ENCODE data around the gene CUTC. TPM values are rescaled to one million over a fixed set of nuclear protein-coding genes. Genes with fewer than 3 reads are reported as not detected.

CUTC gene
- total RNA-seq, 1 donor from 2014 or later: 13.0 TPM

DNA sequence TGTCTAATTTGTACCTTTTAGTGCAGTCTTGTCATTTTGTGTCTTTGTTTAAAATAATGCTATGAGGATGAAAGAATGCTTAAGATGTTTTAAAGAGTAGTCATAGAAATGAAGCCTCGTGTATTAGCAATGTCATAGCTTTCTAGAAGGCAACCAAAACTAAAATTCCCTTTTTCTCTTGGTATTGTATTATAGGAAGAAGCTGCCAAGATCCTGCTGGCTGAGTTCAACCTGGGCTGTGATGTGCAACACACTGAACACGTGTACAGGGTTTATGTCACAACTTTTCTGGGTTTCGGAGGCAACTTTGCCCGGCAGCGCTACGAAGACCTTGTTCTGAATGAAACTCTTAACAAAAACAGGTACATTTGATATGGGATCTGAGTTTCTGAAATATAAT, 36.3 kb upstream of the CUTC start:
- Mint-ChIP-seq H3K27ac (no peak overlapping the region), H3K36me3 (ENCODE audit: insufficient read depth) (peaks cover 32% of the 10 kb centered on the region), H3K9me3 (ENCODE audit: low read depth) (no peaks in the 10 kb centered on the region), H3K4me1 (ENCODE audit: low read depth) (no peaks in the 10 kb centered on the region), H3K4me3 (ENCODE audit: low read depth) (no peak overlapping the region), H3K27me3 (no peaks in the 10 kb centered on the region)
- no peak for DNase-seq (ENCODE audit: low spot score, unreplicated experiment)
- TF ChIP-seq, protein P1, sequence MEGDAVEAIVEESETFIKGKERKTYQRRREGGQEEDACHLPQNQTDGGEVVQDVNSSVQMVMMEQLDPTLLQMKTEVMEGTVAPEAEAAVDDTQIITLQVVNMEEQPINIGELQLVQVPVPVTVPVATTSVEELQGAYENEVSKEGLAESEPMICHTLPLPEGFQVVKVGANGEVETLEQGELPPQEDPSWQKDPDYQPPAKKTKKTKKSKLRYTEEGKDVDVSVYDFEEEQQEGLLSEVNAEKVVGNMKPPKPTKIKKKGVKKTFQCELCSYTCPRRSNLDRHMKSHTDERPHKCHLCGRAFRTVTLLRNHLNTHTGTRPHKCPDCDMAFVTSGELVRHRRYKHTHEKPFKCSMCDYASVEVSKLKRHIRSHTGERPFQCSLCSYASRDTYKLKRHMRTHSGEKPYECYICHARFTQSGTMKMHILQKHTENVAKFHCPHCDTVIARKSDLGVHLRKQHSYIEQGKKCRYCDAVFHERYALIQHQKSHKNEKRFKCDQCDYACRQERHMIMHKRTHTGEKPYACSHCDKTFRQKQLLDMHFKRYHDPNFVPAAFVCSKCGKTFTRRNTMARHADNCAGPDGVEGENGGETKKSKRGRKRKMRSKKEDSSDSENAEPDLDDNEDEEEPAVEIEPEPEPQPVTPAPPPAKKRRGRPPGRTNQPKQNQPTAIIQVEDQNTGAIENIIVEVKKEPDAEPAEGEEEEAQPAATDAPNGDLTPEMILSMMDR (IDR thresholded peaks at IDR 0.05; ENCODE audit: unreplicated experiment): no peak

DNA sequence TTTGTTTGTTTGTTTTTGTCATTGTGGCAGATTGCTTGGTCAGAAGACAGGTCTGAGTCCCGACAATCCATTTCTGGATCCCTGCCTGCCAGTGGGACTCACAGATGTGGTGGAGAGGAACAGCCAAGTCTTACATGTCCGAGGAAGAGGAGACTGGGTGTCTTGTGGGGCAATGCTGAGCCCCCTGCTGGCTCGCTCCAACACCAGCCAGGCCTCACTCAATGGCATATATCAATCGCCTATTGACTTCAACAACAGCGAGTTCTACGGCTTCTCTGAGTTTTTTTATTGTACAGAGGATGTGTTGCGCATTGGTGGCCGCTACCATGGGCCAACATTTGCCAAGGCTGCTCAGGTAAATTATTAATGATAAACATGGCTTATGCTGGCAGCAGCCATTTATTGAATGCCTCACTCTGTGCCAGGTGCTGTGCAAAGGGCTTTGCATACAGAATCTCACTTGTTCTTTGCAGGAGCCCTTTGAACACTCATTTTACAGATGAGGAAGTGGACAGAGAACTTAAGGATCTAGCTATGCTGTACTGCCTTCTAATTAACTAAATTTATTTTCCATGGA, 33.4 kb upstream of the CUTC start:
- H3K9me3 Mint-ChIP-seq (ENCODE audit: low read depth): no peaks in the 10 kb centered on the region
- H3K27ac Mint-ChIP-seq: no peak overlapping the region
- H3K36me3 Mint-ChIP-seq (ENCODE audit: insufficient read depth): peaks cover 29% of the 10 kb centered on the region
- H3K27me3 Mint-ChIP-seq: no peaks in the 10 kb centered on the region
- DNase-seq (ENCODE audit: low spot score, unreplicated experiment): no peak
- TF ChIP-seq, protein P1 (IDR thresholded peaks at IDR 0.05; ENCODE audit: unreplicated experiment): peak; percentile 17
- no peak overlapping the region for H3K4me3 Mint-ChIP-seq (ENCODE audit: low read depth)
- no peaks in the 10 kb centered on the region for H3K4me1 Mint-ChIP-seq (ENCODE audit: low read depth)

DNA sequence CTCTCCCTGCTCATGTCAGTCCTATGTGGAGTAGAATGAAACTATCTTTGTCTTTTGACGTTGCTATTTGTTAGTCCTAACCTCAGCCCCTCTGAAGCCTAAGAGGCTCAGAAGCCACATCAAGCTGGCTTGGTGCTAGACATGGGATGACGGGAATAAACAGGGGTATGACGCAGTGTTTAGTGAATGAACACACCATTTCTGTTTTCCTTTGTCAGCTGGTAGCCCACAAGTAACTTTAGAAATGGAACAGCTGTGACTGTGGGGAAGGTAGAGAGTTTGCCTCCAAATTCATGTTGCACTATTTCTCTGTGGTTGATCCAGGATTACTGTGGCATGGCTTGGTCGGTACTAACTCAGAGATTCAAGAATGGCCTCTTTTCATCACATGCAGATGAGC, 31.4 kb upstream of the CUTC start:
- Mint-ChIP-seq H3K27ac (no peak overlapping the region), H3K27me3 (no peaks in the 10 kb centered on the region), H3K9me3 (ENCODE audit: low read depth) (no peaks in the 10 kb centered on the region), H3K4me3 (ENCODE audit: low read depth) (no peak overlapping the region), H3K4me1 (ENCODE audit: low read depth) (no peaks in the 10 kb centered on the region), H3K36me3 (ENCODE audit: insufficient read depth) (peaks cover 28% of the 10 kb centered on the region)
- DNase-seq (ENCODE audit: low spot score, unreplicated experiment): no peak
- TF ChIP-seq, protein P1 (IDR thresholded peaks at IDR 0.05; ENCODE audit: unreplicated experiment): no peak

DNA sequence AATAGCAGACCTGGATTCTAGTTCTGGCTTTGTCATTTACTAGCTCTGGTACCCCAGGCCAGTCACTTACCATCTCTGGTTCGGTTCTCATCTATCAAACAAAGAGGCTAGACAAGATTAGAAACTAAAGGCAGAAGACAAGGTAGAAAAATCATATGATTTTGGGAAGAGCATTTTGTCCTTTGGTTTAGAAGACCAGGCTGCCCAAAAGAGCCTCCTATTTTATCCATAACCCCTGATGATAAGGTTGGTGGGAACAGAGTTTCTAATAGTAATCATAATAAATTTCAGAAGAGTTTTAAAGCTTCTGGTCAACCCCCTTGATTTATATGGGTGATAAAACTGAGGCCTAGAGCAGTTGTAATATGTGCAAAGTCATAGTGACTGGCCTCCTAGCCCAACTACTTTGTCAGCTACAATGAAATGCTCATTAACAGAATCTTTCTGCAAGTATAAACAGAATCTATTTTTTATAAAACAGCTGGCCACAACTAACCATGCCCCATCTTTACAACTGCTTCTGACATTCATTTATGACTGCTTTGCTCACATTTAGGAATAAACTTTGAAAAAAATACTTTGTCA, 23.5 kb upstream of the CUTC start:
- peaks cover 10% of the 10 kb centered on the region for H3K36me3 Mint-ChIP-seq (ENCODE audit: insufficient read depth)
- H3K9me3 Mint-ChIP-seq (ENCODE audit: low read depth): no peaks in the 10 kb centered on the region

DNA sequence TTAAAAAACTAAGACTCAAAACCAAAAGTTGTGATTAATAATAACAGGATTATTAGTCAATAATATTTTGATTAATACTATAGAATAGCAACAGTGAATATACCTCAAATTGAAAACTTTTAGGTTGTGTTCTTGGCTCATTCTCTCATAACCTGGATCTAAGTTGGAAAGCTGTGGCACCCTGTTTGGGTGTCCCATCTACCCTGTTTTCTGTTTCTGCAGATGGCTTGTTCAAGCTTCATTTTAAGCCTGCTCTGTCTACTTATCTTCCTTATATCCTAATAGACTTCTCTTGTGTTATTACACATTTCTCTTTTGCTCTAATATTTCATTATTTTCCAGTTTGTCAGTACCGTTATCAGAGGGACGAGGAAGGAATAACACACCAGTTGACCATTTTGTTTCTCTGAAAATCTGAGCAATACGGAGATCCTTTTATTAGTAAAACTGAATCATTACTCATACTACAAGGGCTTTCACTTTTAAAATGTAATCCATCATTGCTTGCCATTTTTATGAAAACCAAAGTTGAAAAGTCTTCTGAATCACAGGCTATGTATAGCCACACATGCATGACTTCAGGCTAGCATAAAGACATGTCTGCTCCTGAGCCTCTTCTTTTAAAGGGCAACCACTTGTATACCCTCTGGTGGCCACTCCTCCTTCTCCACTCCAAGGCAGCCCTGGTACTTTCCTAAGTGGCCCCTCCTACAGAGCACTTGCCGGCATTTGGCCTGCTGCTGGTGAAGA, 22.4 kb upstream of the CUTC start:
- Mint-ChIP-seq H3K4me1 (ENCODE audit: low read depth) (no peaks in the 10 kb centered on the region), H3K27me3 (no peaks in the 10 kb centered on the region), H3K27ac (no peak overlapping the region), H3K9me3 (ENCODE audit: low read depth) (no peaks in the 10 kb centered on the region), H3K36me3 (ENCODE audit: insufficient read depth) (peaks cover 15% of the 10 kb centered on the region), H3K4me3 (ENCODE audit: low read depth) (no peak overlapping the region)
- DNase-seq (ENCODE audit: low spot score, unreplicated experiment): no peak
- TF ChIP-seq, protein P1 (IDR thresholded peaks at IDR 0.05; ENCODE audit: unreplicated experiment): no peak

More for the DNA sequence above, 23.5 kb upstream of the CUTC start:
- Mint-ChIP-seq H3K27ac (no peak overlapping the region), H3K4me1 (ENCODE audit: low read depth) (no peaks in the 10 kb centered on the region), H3K27me3 (no peaks in the 10 kb centered on the region), H3K4me3 (ENCODE audit: low read depth) (no peak overlapping the region)
- no peak for DNase-seq (ENCODE audit: low spot score, unreplicated experiment)
- TF ChIP-seq, protein P1 (IDR thresholded peaks at IDR 0.05; ENCODE audit: unreplicated experiment): no peak
